H1 (cell line): ENCODE data around the gene NKX2-4. TPM values are rescaled to one million over a fixed set of nuclear protein-coding genes. Genes with fewer than 3 reads are reported as not detected.

ENCODE experiments used
- CTCF ChIA-PET: fragments of 300-600 bp; sonication (Branson Sonifier 250); formaldehyde crosslinking; loops from one replicate; lab custom pipeline; 2021; ENCODE audit not compliant: partially characterized antibody; lab: Charles Lee
- POLR2A ChIA-PET: fragments of 300-600 bp; sonication (Branson Sonifier 250); formaldehyde crosslinking; loops from one replicate; lab custom pipeline; 2021; ENCODE audit warnings: inconsistent platforms; ENCODE audit not compliant: partially characterized antibody; lab: Charles Lee
- DNase-seq, 2 experiments: peaks; one replicate each; pipeline versions ENCODE4 v3.0.0 to v3.0.0-alpha.2; 2010 to 2022; ENCODE audit warnings: low spot score in 2 of 2, low read depth in 1 of 2, mixed read lengths in 1 of 2
- FAIRE-seq: peaks from 2 replicates; lab custom pipeline; 2011; peaks lifted over from hg19 to GRCh38; lab: Jason Lieb, UNC
- H2AFZ ChIP-seq: 2 replicates; pipeline ENCODE4 v1.8.1; 2012; ENCODE audit warnings: low read length, inconsistent platforms
- H2AK5ac ChIP-seq: 2 replicates; pipeline ENCODE4 v1.6.1; 2013; ENCODE audit warnings: low read depth, low read length
- H2BK120ac ChIP-seq: replicated peaks from 2 replicates; pipeline ENCODE3; 2013; ENCODE audit warnings: low read depth, low read length, inconsistent platforms
- H2BK12ac ChIP-seq: 2 replicates; pipeline ENCODE4 v1.6.1; 2013; ENCODE audit warnings: low read depth, low read length
- H2BK15ac ChIP-seq: 2 replicates; pipeline ENCODE4 v1.6.1; 2013; ENCODE audit warnings: low read length
- H2BK20ac ChIP-seq: 2 replicates; pipeline ENCODE4 v1.6.1; 2013; ENCODE audit warnings: low read length
- H2BK5ac ChIP-seq: 2 replicates; pipeline ENCODE4 v1.6.1; 2013; ENCODE audit warnings: low read depth, low read length
- H3K14ac ChIP-seq: 2 replicates; pipeline ENCODE4 v1.6.1; 2013; ENCODE audit warnings: inconsistent platforms; ENCODE audit not compliant: insufficient read length
- H3K18ac ChIP-seq: 2 replicates; pipeline ENCODE4 v1.6.1; 2013; ENCODE audit warnings: low read length; ENCODE audit errors: extremely low read depth
- H3K23ac ChIP-seq: 2 replicates; pipeline ENCODE4 v1.6.1; 2013; ENCODE audit warnings: inconsistent platforms; ENCODE audit not compliant: insufficient read length
- H3K23me2 ChIP-seq: 2 replicates; pipeline ENCODE4 v1.6.1; 2013; ENCODE audit warnings: low read depth, low read length
- H3K27ac ChIP-seq: 2 replicates; pipeline ENCODE4 v1.6.1; 2011; ENCODE audit warnings: low read depth, low read length, inconsistent platforms
- H3K27me3 ChIP-seq, 4 experiments: replicated peaks in 1 of 4; 1 replicate in 1 of 4; 2 replicates in 3 of 4; pipeline versions ENCODE4 v1.6.1 to v1.8.1; 2011 to 2013; ENCODE audit warnings: low read length in 3 of 4, mild to moderate bottlenecking in 3 of 4, inconsistent platforms in 2 of 4, mixed read lengths in 2 of 4, moderate library complexity in 1 of 4; ENCODE audit not compliant: control insufficient read depth in 3 of 4, insufficient read depth in 3 of 4; ENCODE audit errors: extremely low read depth in 1 of 4
- H3K36me3 ChIP-seq, 4 experiments: 2 replicates each; pipeline versions ENCODE4 v1.6.1 to v1.8.1; 2011 to 2013; ENCODE audit warnings: mild to moderate bottlenecking in 4 of 4, low read length in 3 of 4, moderate library complexity in 2 of 4, control low read depth in 1 of 4, inconsistent platforms in 1 of 4; ENCODE audit not compliant: insufficient read depth in 4 of 4, control insufficient read depth in 2 of 4
- H3K4ac ChIP-seq: replicated peaks from 2 replicates; pipeline ENCODE3; 2013; ENCODE audit warnings: low read length, low read depth, mixed read lengths, inconsistent platforms; ENCODE audit not compliant: insufficient read length
- H3K4me1 ChIP-seq, 4 experiments: replicated peaks in 1 of 4; 1 replicate in 1 of 4; 2 replicates in 3 of 4; pipeline versions ENCODE4 v1.6.1 to v1.8.1; 2011 to 2013; ENCODE audit warnings: low read length in 3 of 4, inconsistent platforms in 2 of 4, mixed read lengths in 1 of 4; ENCODE audit not compliant: insufficient read depth in 4 of 4, control insufficient read depth in 3 of 4
- H3K4me2 ChIP-seq, 2 experiments: 2 replicates each; pipeline versions ENCODE4 v1.6.1 to v1.8.1; 2011 to 2013; ENCODE audit warnings: low read depth in 2 of 2, low read length in 2 of 2, control low read depth in 1 of 2, inconsistent platforms in 1 of 2, mild to moderate bottlenecking in 1 of 2; ENCODE audit not compliant: insufficient read depth in 1 of 2
- H3K4me3 ChIP-seq, 4 experiments: fragments of 200-600, 300-600 bp in 1 of 4; sonication (generic), shearing (Covaris generic), sonication (Bioruptor Twin) in 1 of 4; 2 replicates each; pipeline versions ENCODE4 v1.5.1 to v1.8.1; 2011 to 2016; ENCODE audit warnings: low read length in 4 of 4, low read depth in 3 of 4, control low read depth in 2 of 4, inconsistent platforms in 2 of 4, mild to moderate bottlenecking in 2 of 4, mixed read lengths in 1 of 4, moderate library complexity in 1 of 4; ENCODE audit not compliant: insufficient read depth in 2 of 4; ENCODE audit errors: extremely low read depth in 1 of 4
- H3K56ac ChIP-seq: replicated peaks from 2 replicates; pipeline ENCODE3; 2013; ENCODE audit warnings: low read depth, mild to moderate bottlenecking, mixed read lengths, low read length, inconsistent platforms; ENCODE audit not compliant: insufficient read length
- H3K79me1 ChIP-seq: 2 replicates; pipeline ENCODE4 v1.6.1; 2013; ENCODE audit warnings: low read depth, low read length, control low read depth
- H3K79me2 ChIP-seq, 2 experiments: 2 replicates each; pipeline versions ENCODE4 v1.6.1 to v1.8.1; 2012 to 2013; ENCODE audit warnings: low read length in 2 of 2, mild to moderate bottlenecking in 2 of 2, inconsistent platforms in 1 of 2; ENCODE audit not compliant: insufficient read depth in 2 of 2, control insufficient read depth in 1 of 2
- H3K9ac ChIP-seq, 4 experiments: replicated peaks in 1 of 4; 1 replicate in 1 of 4; 2 replicates in 3 of 4; pipeline versions ENCODE4 v1.6.1 to v1.8.1; 2011 to 2013; ENCODE audit warnings: low read depth in 3 of 4, low read length in 3 of 4, control low read depth in 2 of 4, mild to moderate bottlenecking in 2 of 4, moderate library complexity in 2 of 4, inconsistent platforms in 1 of 4; ENCODE audit errors: extremely low read depth in 1 of 4
- H3K9me3 ChIP-seq, 2 experiments: 2 replicates each; pipeline versions ENCODE4 v1.6.1 to v1.8.1; 2012 to 2013; ENCODE audit warnings: mild to moderate bottlenecking in 2 of 2, moderate library complexity in 2 of 2, control low read depth in 1 of 2, inconsistent platforms in 1 of 2, low read depth in 1 of 2, low read length in 1 of 2, mixed read lengths in 1 of 2; ENCODE audit not compliant: insufficient read depth in 2 of 2
- H4K20me1 ChIP-seq, 2 experiments: replicated peaks in 1 of 2; 2 replicates each; pipeline versions ENCODE3 to v1.8.1; 2011 to 2013; ENCODE audit warnings: inconsistent platforms in 2 of 2, low read length in 2 of 2, mild to moderate bottlenecking in 1 of 2; ENCODE audit not compliant: insufficient read depth in 2 of 2, control insufficient read depth in 1 of 2
- H4K5ac ChIP-seq: 2 replicates; pipeline ENCODE4 v1.6.1; 2013; ENCODE audit warnings: low read length, low read depth, mixed read lengths, inconsistent platforms; ENCODE audit not compliant: insufficient read length
- H4K8ac ChIP-seq: 2 replicates; pipeline ENCODE4 v1.8.0; 2013; ENCODE audit warnings: mild to moderate bottlenecking, moderate library complexity, low read length, inconsistent platforms; ENCODE audit not compliant: insufficient read depth; ENCODE audit errors: extremely low read depth
- H4K91ac ChIP-seq: replicated peaks from 2 replicates; pipeline ENCODE3; 2013; ENCODE audit warnings: low read length, mixed read lengths, inconsistent platforms; ENCODE audit not compliant: insufficient read length
- EZH2 ChIP-seq: fragments of 200-600 bp; sonication (generic); IDR thresholded peaks from 2 replicates; pipeline ENCODE4 v1.7.1; 2012; ENCODE audit warnings: low read depth, mild to moderate bottlenecking, moderate library complexity, low read length, inconsistent platforms; ENCODE audit not compliant: severe bottlenecking
- MAX ChIP-seq: IDR thresholded peaks from 2 replicates; pipeline ENCODE4 v1.6.1; 2012; ENCODE audit warnings: inconsistent platforms
- WGBS, 2 experiments: shearing (Covaris generic) in 1 of 2; methylation state at CpG; one replicate each; pipeline versions ENCODE4 v1.1.6 to v1.1.7; 2013 to 2015; ENCODE audit warnings: low lambda C conversion rate in 2 of 2, mixed read lengths in 2 of 2, inconsistent platforms in 1 of 2, low coverage in 1 of 2, missing lambda C conversion rate in 1 of 2; ENCODE audit not compliant: insufficient replicate concordance in 2 of 2, insufficient coverage in 1 of 2, insufficient read length in 1 of 2; ENCODE audit errors: extremely low coverage in 1 of 2, missing lambda C conversion rate in 1 of 2; 5-methylcytosine and 5-hydroxymethylcytosine counted together
- polyA plus RNA-seq, 7 experiments: library from polyadenylated mRNA; depleted of rRNA in 3 of 7; stranded (reverse) in 5 of 7; unstranded in 2 of 7; fragments of >200 nt in 5 of 7; fragments of 200-250 nt in 2 of 7; gene quantifications; 1 replicate in 5 of 7; 2 replicates in 1 of 7; 4 replicates in 1 of 7; pipeline versions ENCODE4 v1.2.1 to v1.2.3, GENCODE V29; 2011 to 2013; ENCODE audit warnings: missing spikeins in 2 of 7, mixed read lengths in 2 of 7
- total RNA-seq: library from RNA; stranded (reverse); fragmentation: NEBNext Ultra II Directional; extraction: Animal tissue kit (Norgen Biotek cat#: 25700); gene quantifications from 2 replicates; pipeline ENCODE4 v1.2.1, GENCODE V29; 2021

The NKX2-4 gene
- total and polyA plus RNA-seq, 2 of the 8 experiments (the other 6 are each of a cell fraction or from before 2014, with no cell fraction given): 0.12 to 0.37 TPM

- H3K27me3 ChIP-seq: peaks cover 43 to 75% (median 63%) of the 10 kb centered on the region in 4 experiments
- CTCF ChIA-PET: no interaction called here
- WGBS, 2 experiments: 55% methylated on average over 10 of the region's 10 CpGs; no CpG with 5 or more reads in 1 of the 2 experiments
Measured at GRCh38 chr20:21398109-21399004, 1.0 kb upstream of the NKX2-4 start.

More at GRCh38 chr20:21398109-21399004, 1.0 kb upstream of the NKX2-4 start:
- Histone ChIP-seq H2BK20ac (no peak overlapping the region), H4K5ac (no peak overlapping the region), H3K9me3 (peaks cover 0 to 9% of the 10 kb centered on the region in 2 experiments; a peak in 1 of 4 replicates), H3K23me2 (no peaks in the 10 kb centered on the region; the same call in 1 of the 2 replicates), H3K23ac (no peak overlapping the region), H2AK5ac (no peak overlapping the region), H3K4me1 (no peaks in the 10 kb centered on the region; a peak in 1 of 7 replicates), H3K9ac (no peak overlapping the region), H2BK12ac (no peak overlapping the region), H3K36me3 (peaks cover 0 to 16% (median 0%) of the 10 kb centered on the region in 4 experiments; a peak in 1 of 8 replicates), H3K79me1 (no peaks in the 10 kb centered on the region), H3K27ac (no peak overlapping the region), H4K20me1 (no peaks in the 10 kb centered on the region), H3K14ac (no peak overlapping the region), H3K4ac (no peak overlapping the region), H2AFZ (no peak overlapping the region), H4K91ac (no peak overlapping the region), H2BK15ac (no peak overlapping the region), H3K18ac (no peak overlapping the region), H3K4me2 (no peak overlapping the region; a peak in 1 of 4 replicates), H3K79me2 (no peaks in the 10 kb centered on the region), H3K4me3 (peak overlapping the region in 1 of 4 experiments; percentile 53; a peak in 1 of 8 replicates), H3K56ac (no peak overlapping the region), H4K8ac (no peak overlapping the region), H2BK5ac (no peak overlapping the region), H2BK120ac (no peak overlapping the region)
- DNase-seq: no peak
- TF ChIP-seq EZH2 (peak; percentile 36), MAX (no peak)
- FAIRE-seq: no peak
- POLR2A ChIA-PET: no interaction called here
